ENCODE measurements around the gene HIRIP3.
"Not testable (repeated sequence)": the region's sequence is repeated elsewhere in the genome, so short reads cannot be mapped to it uniquely, and the experiment has no call there.

The HIRIP3 gene

GRCh38 chr16:30028438-30029076 lies 33.1 kb upstream of the HIRIP3 start:
- Histone ChIP-seq H3K27ac (no peak overlapping the region), H3K36me3 (no peaks in the 10 kb centered on the region), H3K9ac (no peak overlapping the region), H3K4me3 (no peak overlapping the region), H3K9me3 (no peaks in the 10 kb centered on the region), H3K4me1 (peaks cover 24% of the 10 kb centered on the region), H4K20me1 (peaks cover 22% of the 10 kb centered on the region; the same call in 1 of the 2 replicates), H3K27me3 (peaks cover 67% of the 10 kb centered on the region), H3K4me2 (no peak overlapping the region)
- TF ChIP-seq Cebpa-rat (IDR thresholded peaks at IDR 0.05), result no peak

GRCh38 chr16:30027588-30028437 lies 32.4 kb upstream of the HIRIP3 start:
- Histone ChIP-seq H3K4me2 (no peak overlapping the region), H3K27ac (no peak overlapping the region), H4K20me1 (peaks cover 22% of the 10 kb centered on the region; the same call in 1 of the 2 replicates), H3K36me3 (no peaks in the 10 kb centered on the region), H3K4me1 (peaks cover 17% of the 10 kb centered on the region), H3K4me3 (no peak overlapping the region), H3K9ac (no peak overlapping the region), H3K27me3 (peaks cover 67% of the 10 kb centered on the region), H3K9me3 (no peaks in the 10 kb centered on the region)
- no peak for TF ChIP-seq Cebpa-rat (IDR thresholded peaks at IDR 0.05)

DNA sequence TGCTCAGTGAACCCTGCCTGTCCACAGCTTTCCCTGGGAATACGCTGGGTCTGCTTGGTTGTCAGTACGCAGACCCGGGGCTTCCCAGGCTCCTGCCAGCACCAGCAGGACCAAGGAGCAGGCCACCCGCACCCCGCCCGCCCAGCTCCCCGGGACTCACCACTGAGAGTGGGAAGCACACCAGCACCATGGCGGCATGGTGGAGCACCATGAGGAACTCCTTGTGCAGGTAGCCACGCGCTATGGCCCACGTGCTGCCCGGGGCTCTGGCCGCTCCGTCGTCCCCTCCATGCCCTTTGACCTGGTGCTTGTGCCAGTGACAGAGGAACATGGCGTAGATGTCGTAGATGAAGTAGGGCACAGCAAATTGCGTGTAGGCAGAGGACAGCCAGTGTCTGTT lies 31.0 kb upstream of the HIRIP3 start:
- no peak overlapping the region for H3K4me2 ChIP-seq
- no peak overlapping the region for H3K9ac ChIP-seq
- no peaks in the 10 kb centered on the region for H3K9me3 ChIP-seq
- peaks cover 22% of the 10 kb centered on the region; the same call in 1 of the 2 replicates for H4K20me1 ChIP-seq
- no peak overlapping the region for H3K4me3 ChIP-seq
- no peak for TF ChIP-seq Cebpa-rat (IDR thresholded peaks at IDR 0.05)
- H3K36me3 ChIP-seq, result no peaks in the 10 kb centered on the region
- H3K27ac ChIP-seq, result no peak overlapping the region
- H3K27me3 ChIP-seq, result peaks cover 60% of the 10 kb centered on the region
- H3K4me1 ChIP-seq, result peaks cover 7% of the 10 kb centered on the region

GRCh38 chr16:30025574-30025973 lies 30.2 kb upstream of the HIRIP3 start:
- Histone ChIP-seq H3K36me3 (no peaks in the 10 kb centered on the region), H3K9me3 (no peaks in the 10 kb centered on the region), H4K20me1 (peaks cover 22% of the 10 kb centered on the region; the same call in 1 of the 2 replicates), H3K4me2 (no peak overlapping the region), H3K4me1 (peaks cover 11% of the 10 kb centered on the region), H3K9ac (no peak overlapping the region), H3K4me3 (no peak overlapping the region), H3K27me3 (peaks cover 51% of the 10 kb centered on the region), H3K27ac (no peak overlapping the region)
- TF ChIP-seq Cebpa-rat (IDR thresholded peaks at IDR 0.05), result no peak

DNA sequence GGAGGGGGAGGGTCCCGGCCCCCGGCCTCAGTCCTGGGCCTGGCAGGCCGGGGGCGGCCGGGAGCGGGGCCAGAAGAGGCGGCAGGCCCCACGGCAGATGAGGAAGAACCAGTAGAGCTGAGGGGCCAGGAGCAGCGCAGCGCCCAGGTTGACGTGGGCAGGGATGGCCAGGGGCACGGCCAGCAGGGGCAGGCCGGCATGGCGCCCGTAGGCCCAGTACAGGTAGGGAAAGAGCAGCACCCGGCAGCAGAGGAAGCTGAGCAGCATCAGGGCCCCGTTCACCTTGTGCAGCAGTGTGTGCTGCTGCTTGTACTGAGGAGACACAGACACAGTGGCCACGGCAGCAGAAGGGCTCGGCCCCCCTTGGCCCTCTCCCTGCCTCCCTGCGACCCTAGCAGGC lies 29.7 kb upstream of the HIRIP3 start:
- TF ChIP-seq Cebpa-rat (IDR thresholded peaks at IDR 0.05), result no peak
- no peak overlapping the region for H3K27ac ChIP-seq
- peaks cover 47% of the 10 kb centered on the region for H3K27me3 ChIP-seq
- H3K9ac ChIP-seq, result no peak overlapping the region
- no peak overlapping the region for H3K4me2 ChIP-seq
- H3K4me1 ChIP-seq, result peaks cover 11% of the 10 kb centered on the region
- peaks cover 22% of the 10 kb centered on the region; the same call in 1 of the 2 replicates for H4K20me1 ChIP-seq
- H3K36me3 ChIP-seq, result no peaks in the 10 kb centered on the region
- H3K4me3 ChIP-seq, result no peak overlapping the region
- no peaks in the 10 kb centered on the region for H3K9me3 ChIP-seq

GRCh38 chr16:30024451-30024850 lies 29.0 kb upstream of the HIRIP3 start:
- Histone ChIP-seq H3K36me3 (no peaks in the 10 kb centered on the region), H3K4me1 (peaks cover 11% of the 10 kb centered on the region), H3K4me2 (no peak overlapping the region), H3K27ac (no peak overlapping the region), H4K20me1 (peaks cover 19% of the 10 kb centered on the region; the same call in 1 of the 2 replicates), H3K9me3 (no peaks in the 10 kb centered on the region), H3K4me3 (no peak overlapping the region), H3K27me3 (peaks cover 40% of the 10 kb centered on the region), H3K9ac (no peak overlapping the region)
- TF ChIP-seq Cebpa-rat (IDR thresholded peaks at IDR 0.05), result no peak

DNA sequence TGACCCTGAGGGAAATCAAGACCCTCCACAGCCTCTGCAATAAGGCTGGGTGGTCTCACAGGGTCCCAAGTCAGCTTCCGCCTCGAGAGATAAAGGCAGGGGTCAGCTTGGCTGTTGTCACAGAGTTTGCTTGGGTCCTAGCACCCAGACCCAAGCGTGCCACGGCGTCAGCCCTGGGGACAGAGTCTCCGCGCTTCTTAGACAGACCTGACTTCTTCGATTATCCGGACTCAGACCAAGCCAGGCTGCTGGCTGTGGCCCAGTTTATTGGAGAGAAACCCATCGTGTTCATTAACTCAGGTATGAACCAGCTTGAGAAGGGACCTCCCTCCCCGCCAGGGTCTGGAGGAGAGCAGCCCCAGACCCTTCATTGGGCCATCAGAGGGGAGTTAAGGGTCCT lies 28.2 kb upstream of the HIRIP3 start:
- no peak for TF ChIP-seq Cebpa-rat (IDR thresholded peaks at IDR 0.05)
- H3K4me1 ChIP-seq, result peaks cover 11% of the 10 kb centered on the region
- H4K20me1 ChIP-seq, result peaks cover 10% of the 10 kb centered on the region; the same call in 1 of the 2 replicates
- H3K4me2 ChIP-seq, result no peak overlapping the region
- H3K36me3 ChIP-seq, result no peaks in the 10 kb centered on the region
- H3K9me3 ChIP-seq, result no peaks in the 10 kb centered on the region
- H3K27me3 ChIP-seq, result peaks cover 32% of the 10 kb centered on the region; the same call in 1 of the 2 replicates
- H3K9ac ChIP-seq, result no peak overlapping the region
- H3K27ac ChIP-seq, result no peak overlapping the region
- H3K4me3 ChIP-seq, result no peak overlapping the region

GRCh38 chr16:30022887-30023286 lies 27.5 kb upstream of the HIRIP3 start, which contains the start of gene C16orf92:
TSS of gene C16orf92 (plus strand) at chr16:30023198. CDS start at chr16:30023341, 143 bp downstream.
- H3K36me3 ChIP-seq, result no peaks in the 10 kb centered on the region
- peaks cover 25% of the 10 kb centered on the region; the same call in 1 of the 2 replicates for H3K27me3 ChIP-seq
- no peak within 1 kb of the TSS for H3K27ac ChIP-seq
- no peak within 1 kb of the TSS for H3K4me3 ChIP-seq
- TF ChIP-seq Cebpa-rat (IDR thresholded peaks at IDR 0.05), result no peak
- no peak within 1 kb of the TSS for H3K9ac ChIP-seq
- H4K20me1 ChIP-seq, result peaks cover 3% of the 10 kb centered on the region; the same call in 1 of the 2 replicates
- H3K4me1 ChIP-seq, result peaks cover 11% of the 10 kb centered on the region
- H3K4me2 ChIP-seq, result no peak within 1 kb of the TSS
- H3K9me3 ChIP-seq, result no peaks in the 10 kb centered on the region

- Histone ChIP-seq H3K9ac (no peak overlapping the region), H3K27me3 (no peaks in the 10 kb centered on the region), H3K4me1 (peaks cover 11% of the 10 kb centered on the region), H4K20me1 (no peaks in the 10 kb centered on the region), H3K27ac (no peak overlapping the region), H3K36me3 (no peaks in the 10 kb centered on the region), H3K9me3 (no peaks in the 10 kb centered on the region), H3K4me2 (no peak overlapping the region), H3K4me3 (no peak overlapping the region)
- TF ChIP-seq Cebpa-rat (IDR thresholded peaks at IDR 0.05), result no peak
Measured at GRCh38 chr16:30018731-30019158, 23.3 kb upstream of the HIRIP3 start.

DNA sequence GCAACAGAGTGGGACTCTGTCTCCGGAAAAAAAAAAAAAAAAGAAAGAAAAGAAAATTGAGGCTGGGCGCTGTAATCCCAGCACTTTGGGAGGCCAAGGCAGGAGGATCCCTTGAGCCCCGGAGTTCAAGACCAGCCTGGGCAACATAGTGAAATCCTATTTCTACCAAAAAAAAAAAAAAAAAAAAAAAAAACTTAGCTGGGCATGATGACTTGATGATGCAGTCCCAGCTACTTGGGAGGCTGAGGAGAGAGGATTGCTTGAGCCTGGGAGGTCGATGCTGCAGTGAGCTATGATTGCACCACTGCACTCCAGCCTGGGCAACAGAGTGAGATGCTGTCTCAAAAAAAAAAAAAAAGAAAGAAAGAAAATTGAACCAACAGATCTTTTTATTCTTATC lies 22.5 kb upstream of the HIRIP3 start:
- H3K27me3 ChIP-seq, result not testable (repeated sequence)

More for the DNA sequence above, 22.5 kb upstream of the HIRIP3 start:
- not testable (repeated sequence) for H3K36me3 ChIP-seq, H3K4me3 ChIP-seq, H3K27ac ChIP-seq, H3K9ac ChIP-seq, H3K9me3 ChIP-seq, H4K20me1 ChIP-seq, H3K4me2 ChIP-seq
- H3K4me1 ChIP-seq, result peaks cover 15% of the 10 kb centered on the region

Data from BLaER1 (cell line).